HepG2 (cell line): ENCODE data around the gene DQX1. TPM values are rescaled to one million over a fixed set of nuclear protein-coding genes. Genes with fewer than 3 reads are reported as not detected.

Experiments
- CENPT ChIP-seq: sonication (generic); formaldehyde crosslinking; IDR thresholded peaks from 2 replicates; pipeline ENCODE4 v1.8.0; 2022; ENCODE audit warnings: low read depth, mild to moderate bottlenecking, moderate library complexity, missing genetic modification reagents
- ERF ChIP-seq: IDR thresholded peaks from 2 replicates; pipeline ENCODE4 v1.6.1; 2018; ENCODE audit warnings: missing biosample characterization, missing genetic modification reagents
- HMGXB4 ChIP-seq, 2 experiments: sonication (generic) in 1 of 2; formaldehyde crosslinking in 1 of 2; IDR thresholded peaks; 2 replicates each; pipeline versions ENCODE4 v1.4.0 to v1.6.1; 2018 to 2020; ENCODE audit warnings: missing genetic modification reagents in 2 of 2, borderline replicate concordance in 1 of 2, low read depth in 1 of 2, mild to moderate bottlenecking in 1 of 2, missing biosample characterization in 1 of 2
- IKZF5 ChIP-seq: IDR thresholded peaks from 2 replicates; pipeline ENCODE4 v1.6.1; 2018; ENCODE audit warnings: missing genetic modification reagents, mild to moderate bottlenecking, missing compliant biosample characterization
- MAZ ChIP-seq, 2 experiments: sonication (generic) in 1 of 2; formaldehyde crosslinking in 1 of 2; IDR thresholded peaks; 2 replicates each; pipeline versions ENCODE4 v1.5.0 to v1.6.1; 2012 to 2020; ENCODE audit warnings: low read depth in 2 of 2, mild to moderate bottlenecking in 2 of 2, borderline replicate concordance in 1 of 2, improper control_type of control experiment in 1 of 2, low read length in 1 of 2, missing genetic modification reagents in 1 of 2, moderate library complexity in 1 of 2
- MYC ChIP-seq: sonication (generic); formaldehyde crosslinking; IDR thresholded peaks from 2 replicates; pipeline ENCODE4 v1.9.0; 2021; ENCODE audit warnings: missing genetic modification reagents, borderline replicate concordance
- NFE2L1 ChIP-seq: sonication (generic); formaldehyde crosslinking; IDR thresholded peaks from 2 replicates; pipeline ENCODE4 v1.4.0; 2020; ENCODE audit warnings: missing genetic modification reagents, mild to moderate bottlenecking, borderline replicate concordance
- NFE2L2 ChIP-seq: fragments of 150-350 bp; IDR thresholded peaks from 2 replicates; pipeline ENCODE4 v1.6.1; 2014; ENCODE audit warnings: low read length
- PHF8 ChIP-seq: sonication (generic); formaldehyde crosslinking; IDR thresholded peaks from 2 replicates; pipeline ENCODE4 v1.5.0; 2020; ENCODE audit warnings: missing genetic modification reagents
- SPEN ChIP-seq: sonication (generic); formaldehyde crosslinking; IDR thresholded peaks from 2 replicates; pipeline ENCODE4 v1.5.1; 2020; ENCODE audit warnings: low read depth, mild to moderate bottlenecking, missing genetic modification reagents
- TEAD3 ChIP-seq: optimal IDR thresholded peaks from 2 replicates; pipeline ENCODE3; 2016; ENCODE audit warnings: borderline replicate concordance
- THAP9 ChIP-seq: sonication (generic); formaldehyde crosslinking; IDR thresholded peaks from 2 replicates; pipeline ENCODE4; 2020; ENCODE audit warnings: missing genetic modification reagents, mild to moderate bottlenecking, borderline replicate concordance
- ZBTB42 ChIP-seq: sonication (generic); formaldehyde crosslinking; IDR thresholded peaks from 2 replicates; pipeline ENCODE4 v1.5.0; 2020; ENCODE audit warnings: mild to moderate bottlenecking, missing genetic modification reagents
- ZFP36L2 ChIP-seq: sonication (generic); formaldehyde crosslinking; IDR thresholded peaks from 2 replicates; pipeline ENCODE4 v1.4.0; 2020; ENCODE audit warnings: missing genetic modification reagents
- ZNF567 ChIP-seq: sonication (generic); formaldehyde crosslinking; IDR thresholded peaks from 2 replicates; pipeline ENCODE4 v1.8.1; 2023; ENCODE audit warnings: mild to moderate bottlenecking, missing genetic modification reagents, borderline replicate concordance
- ZNF616 ChIP-seq: sonication (generic); formaldehyde crosslinking; IDR thresholded peaks from 2 replicates; pipeline ENCODE4 v1.5.0; 2020; ENCODE audit warnings: low read depth, mild to moderate bottlenecking, missing genetic modification reagents
- ZNF768 ChIP-seq: sonication (generic); formaldehyde crosslinking; IDR thresholded peaks from 2 replicates; pipeline ENCODE4 v1.4.0; 2020; ENCODE audit warnings: missing genetic modification reagents
- polyA plus RNA-seq, 8 experiments: library from polyadenylated mRNA; depleted of rRNA in 3 of 8; stranded (reverse) in 7 of 8; unstranded in 1 of 8; fragments of >200 nt; fragmentation: Illumina TruSeq in 4 of 8; extraction: Trizol in 4 of 8; gene quantifications; 2 replicates each; pipeline versions ENCODE4 v1.2.1 to v1.2.3, GENCODE V29; 2011 to 2016; ENCODE audit warnings: low read depth in 4 of 8, missing spikeins in 1 of 8, mixed read lengths in 1 of 8; ENCODE audit not compliant: insufficient read depth in 1 of 8
- total RNA-seq, 5 experiments: library from RNA; depleted of rRNA; stranded (reverse); fragments of >200 nt; fragmentation: Illumina TruSeq; extraction: Trizol; gene quantifications; 2 replicates each; pipeline ENCODE4 v1.2.3, GENCODE V29; 2016; ENCODE audit warnings: low read depth in 1 of 5
- TF ChIP-seq, protein P1 (sequence below): sonication (generic); formaldehyde crosslinking; IDR thresholded peaks from 2 replicates; pipeline ENCODE4 v1.4.0; 2020; ENCODE audit warnings: missing genetic modification reagents, borderline replicate concordance

Gene DQX1
- total and polyA plus RNA-seq, 2 of the 13 experiments (the other 11 are each of a cell fraction or from before 2014, with no cell fraction given) = 27.6 to 89.8 TPM

DNA sequence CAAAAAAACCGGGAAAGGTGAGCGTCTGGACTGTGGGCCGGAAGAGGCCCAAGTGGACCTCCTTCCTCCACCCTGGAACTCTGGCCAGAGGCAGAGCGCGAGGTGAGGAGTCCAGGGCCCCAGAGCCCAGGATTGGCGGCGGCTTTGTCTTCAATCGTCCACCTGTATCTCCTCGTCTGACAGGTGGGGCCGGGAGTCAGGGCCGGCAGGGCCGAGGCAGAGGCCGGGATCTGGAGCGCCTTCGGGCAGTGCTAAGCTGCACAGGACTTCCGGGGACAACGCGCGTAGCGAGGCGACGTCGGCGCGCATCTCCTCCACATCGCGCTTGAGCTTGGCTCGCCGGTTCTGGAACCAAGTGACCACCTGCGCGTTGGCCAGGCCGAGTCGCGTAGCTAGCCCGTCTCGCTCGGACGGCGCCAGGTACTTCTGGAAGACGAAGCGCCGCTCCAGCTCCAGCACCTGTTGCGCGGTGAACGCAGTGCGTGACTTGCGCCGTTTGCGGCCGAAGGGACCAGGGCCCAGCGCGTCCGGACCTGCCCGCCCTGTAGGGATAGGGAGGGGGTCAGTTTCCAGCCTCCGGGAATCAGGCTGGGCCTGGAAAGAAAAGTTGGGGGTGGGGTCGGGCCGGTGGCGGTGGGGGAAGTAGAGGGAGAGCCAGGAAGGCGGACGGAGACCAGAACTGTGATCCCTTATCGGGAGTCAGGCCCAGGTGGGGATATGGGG is 28.1 kb downstream of the DQX1 start (continued):
- TF ChIP-seq NFE2L1 (CRISPR knock-in tag) (0 out of 2 replicates have a peak, but pooled peaks have one; percentile 18), TEAD3 (CRISPR knock-in tag) (no peak), IKZF5 (0 out of 2 replicates have a peak, but pooled peaks have one; percentile 4), HMGXB4 (CRISPR knock-in tag; IDR thresholded peaks at IDR 0.05; ENCODE audit: borderline replicate concordance in 1 of 2, low read depth in 1 of 2) (peak in 1 of 2 experiments; percentile 19; a peak in 1 of 4 replicates), ZFP36L2 (CRISPR knock-in tag) (no peak), NFE2L2 (no peak), ZNF616 (0 out of 2 replicates have a peak, but pooled peaks have one; percentile 83), ZNF768 (peak; percentile 52; the same call in 1 of the 2 replicates), SPEN (peak; percentile 51; the same call in 1 of the 2 replicates), ZNF567 (CRISPR knock-in tag) (no peak), MAZ (IDR thresholded peaks at IDR 0.05; ENCODE audit: borderline replicate concordance, low read depth, low read length) (no peak), MAZ (CRISPR knock-in tag; IDR thresholded peaks at IDR 0.05; ENCODE audit: low read depth) (peak; percentile 82), CENPT (CRISPR knock-in tag) (0 out of 2 replicates have a peak, but pooled peaks have one; percentile 20), MYC (CRISPR knock-in tag) (no peak; the same call in 1 of the 2 replicates), ERF (CRISPR knock-in tag) (0 out of 2 replicates have a peak, but pooled peaks have one; percentile 24), ZBTB42 (CRISPR knock-in tag) (no peak), PHF8 (CRISPR knock-in tag) (peak; percentile 19), THAP9 (CRISPR knock-in tag) (no peak)
- TF ChIP-seq, protein P1, sequence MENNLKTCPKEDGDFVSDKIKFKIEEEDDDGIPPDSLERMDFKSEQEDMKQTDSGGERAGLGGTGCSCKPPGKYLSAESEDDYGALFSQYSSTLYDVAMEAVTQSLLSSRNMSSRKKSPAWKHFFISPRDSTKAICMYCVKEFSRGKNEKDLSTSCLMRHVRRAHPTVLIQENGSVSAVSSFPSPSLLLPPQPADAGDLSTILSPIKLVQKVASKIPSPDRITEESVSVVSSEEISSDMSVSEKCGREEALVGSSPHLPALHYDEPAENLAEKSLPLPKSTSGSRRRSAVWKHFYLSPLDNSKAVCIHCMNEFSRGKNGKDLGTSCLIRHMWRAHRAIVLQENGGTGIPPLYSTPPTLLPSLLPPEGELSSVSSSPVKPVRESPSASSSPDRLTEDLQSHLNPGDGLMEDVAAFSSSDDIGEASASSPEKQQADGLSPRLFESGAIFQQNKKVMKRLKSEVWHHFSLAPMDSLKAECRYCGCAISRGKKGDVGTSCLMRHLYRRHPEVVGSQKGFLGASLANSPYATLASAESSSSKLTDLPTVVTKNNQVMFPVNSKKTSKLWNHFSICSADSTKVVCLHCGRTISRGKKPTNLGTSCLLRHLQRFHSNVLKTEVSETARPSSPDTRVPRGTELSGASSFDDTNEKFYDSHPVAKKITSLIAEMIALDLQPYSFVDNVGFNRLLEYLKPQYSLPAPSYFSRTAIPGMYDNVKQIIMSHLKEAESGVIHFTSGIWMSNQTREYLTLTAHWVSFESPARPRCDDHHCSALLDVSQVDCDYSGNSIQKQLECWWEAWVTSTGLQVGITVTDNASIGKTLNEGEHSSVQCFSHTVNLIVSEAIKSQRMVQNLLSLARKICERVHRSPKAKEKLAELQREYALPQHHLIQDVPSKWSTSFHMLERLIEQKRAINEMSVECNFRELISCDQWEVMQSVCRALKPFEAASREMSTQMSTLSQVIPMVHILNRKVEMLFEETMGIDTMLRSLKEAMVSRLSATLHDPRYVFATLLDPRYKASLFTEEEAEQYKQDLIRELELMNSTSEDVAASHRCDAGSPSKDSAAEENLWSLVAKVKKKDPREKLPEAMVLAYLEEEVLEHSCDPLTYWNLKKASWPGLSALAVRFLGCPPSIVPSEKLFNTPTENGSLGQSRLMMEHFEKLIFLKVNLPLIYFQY (CRISPR knock-in tag) = no peak
